SK-N-MC (cell line): ENCODE results near the gene NEDD1.

ENCODE experiments used
- EZH2 ChIP-seq: fragments of 200-600 bp; sonication (generic); IDR thresholded peaks from one replicate; pipeline ENCODE4 v1.6.1; 2017; ENCODE audit warnings: antibody characterized with exemption
- FOXP2 ChIP-seq: optimal IDR thresholded peaks from 2 replicates; pipeline ENCODE3; 2011; ENCODE audit warnings: mild to moderate bottlenecking, moderate library complexity; ENCODE audit not compliant: insufficient read depth; ENCODE audit errors: extremely low read length, control extremely low read depth

- TF ChIP-seq EZH2 (no peak), FOXP2 (no peak)
Observed at GRCh38 chr12:96912261-96912660, 5.2 kb downstream of the NEDD1 start.
